Measurements from ENCODE around the gene PRCP.

- TF ChIP-seq EZH2 (IDR thresholded peaks at IDR 0.05; ENCODE audit: borderline replicate concordance, insufficient read depth, low read depth, low read length, poor library complexity, severe bottlenecking) (no peak), CTCF (IDR thresholded peaks at IDR 0.05) (no peak)
Measured at GRCh38 chr11:82906931-82907330, 6.7 kb upstream of the PRCP start.

Data from B cell (primary cell).